Neural cell (in vitro differentiated cells): Measurements from ENCODE around the gene LDAH. TPM values are rescaled to one million over a fixed set of nuclear protein-coding genes. Genes with fewer than 3 reads are reported as not detected.

Source experiments
- H2AFZ ChIP-seq: fragments of 200-600, 300-800 bp; sonication (generic), shearing (Covaris generic); 2 replicates; pipeline ENCODE4 v1.6.0; 2014; ENCODE audit warnings: low read depth, mild to moderate bottlenecking, antibody characterized with exemption, low read length, moderate library complexity
- H3F3A ChIP-seq: fragments of 200-600 bp; shearing (Covaris generic); 2 replicates; pipeline ENCODE4 v1.6.1; 2016; ENCODE audit warnings: mild to moderate bottlenecking, moderate library complexity, mixed read lengths, antibody characterized with exemption, low read length; ENCODE audit not compliant: insufficient read depth, poor library complexity, severe bottlenecking
- H3K27ac ChIP-seq: fragments of 200-600, 300-800 bp; sonication (generic), shearing (Covaris generic); 2 replicates; pipeline ENCODE4 v1.5.1; 2014; ENCODE audit warnings: mild to moderate bottlenecking, low read length, moderate library complexity
- H3K27me3 ChIP-seq: fragments of 300-800, 200-600 bp; sonication (generic), shearing (Covaris generic); 2 replicates; pipeline ENCODE4 v1.6.0; 2014; ENCODE audit warnings: mild to moderate bottlenecking, low read depth, low read length, moderate library complexity; ENCODE audit not compliant: insufficient read depth
- H3K36me3 ChIP-seq: fragments of 300-800, 200-600 bp; sonication (generic), shearing (Covaris generic); 2 replicates; pipeline ENCODE4 v1.5.1; 2014; ENCODE audit warnings: mild to moderate bottlenecking, antibody characterized with exemption, low read length, moderate library complexity; ENCODE audit not compliant: insufficient read depth
- H3K4me2 ChIP-seq: fragments of 300-800, 200-600 bp; sonication (generic), shearing (Covaris generic); 2 replicates; pipeline ENCODE4 v1.6.0; 2014; ENCODE audit warnings: mild to moderate bottlenecking, low read length
- H3K4me3 ChIP-seq: fragments of 300-800, 200-600 bp; sonication (generic), shearing (Covaris generic); 2 replicates; pipeline ENCODE4 v1.5.1; 2014; ENCODE audit warnings: mild to moderate bottlenecking, low read length, moderate library complexity
- H3K79me2 ChIP-seq: fragments of 200-600 bp; shearing (Covaris generic); replicated peaks from 2 replicates; pipeline ENCODE4 v1.6.0; 2014; ENCODE audit warnings: mild to moderate bottlenecking, low read length, moderate library complexity; ENCODE audit not compliant: insufficient read depth
- H3K9ac ChIP-seq: fragments of 300-800, 200-600 bp; sonication (generic), shearing (Covaris generic); 2 replicates; pipeline ENCODE4 v1.6.1; 2016; ENCODE audit warnings: mild to moderate bottlenecking, low read length, mixed read lengths
- H3K9me2 ChIP-seq: fragments of 200-600 bp; shearing (Covaris generic); 2 replicates; pipeline ENCODE4 v1.6.1; 2016; ENCODE audit warnings: mild to moderate bottlenecking, low read length, mixed read lengths; ENCODE audit not compliant: insufficient read depth
- H3K9me3 ChIP-seq: fragments of 200-600, 300-800 bp; sonication (generic), shearing (Covaris generic); 2 replicates; pipeline ENCODE4 v1.6.1; 2016; ENCODE audit warnings: mild to moderate bottlenecking, mixed run types, low read length, moderate library complexity, mixed read lengths
- H4K20me1 ChIP-seq: fragments of 200-600 bp; shearing (Covaris generic); 2 replicates; pipeline ENCODE4 v1.6.1; 2016; ENCODE audit warnings: mild to moderate bottlenecking, mixed run types; ENCODE audit not compliant: insufficient read depth
- CTCF ChIP-seq: fragments of 450-650 bp; IDR thresholded peaks from 2 replicates; pipeline ENCODE4 v1.5.1; 2014; ENCODE audit warnings: antibody characterized with exemption, mild to moderate bottlenecking, moderate library complexity; ENCODE audit not compliant: poor library complexity, severe bottlenecking
- EZH2 ChIP-seq: fragments of 200-600, 300-800 bp; shearing (Covaris generic), sonication (generic); IDR thresholded peaks from 2 replicates; pipeline ENCODE4 v1.6.1; 2014; ENCODE audit warnings: antibody characterized with exemption, low read length, borderline replicate concordance, mild to moderate bottlenecking; ENCODE audit not compliant: insufficient read depth, poor library complexity, severe bottlenecking
- RAD21 ChIP-seq: fragments of 450-650 bp; conservative IDR thresholded peaks from 2 replicates; pipeline ENCODE4 v1.6.1; 2014; ENCODE audit warnings: antibody characterized with exemption, mild to moderate bottlenecking, moderate library complexity
- REST ChIP-seq: IDR thresholded peaks from 2 replicates; pipeline ENCODE4 v1.6.1; 2012; ENCODE audit warnings: borderline replicate concordance
- SMC3 ChIP-seq: fragments of 450-650 bp; conservative IDR thresholded peaks from 2 replicates; pipeline ENCODE4 v1.6.1; 2014; ENCODE audit warnings: antibody characterized with exemption, mild to moderate bottlenecking, moderate library complexity; ENCODE audit not compliant: poor library complexity
- TAF1 ChIP-seq: IDR thresholded peaks from 2 replicates; pipeline ENCODE4 v1.6.1; 2012; ENCODE audit warnings: low read depth
- polyA plus RNA-seq: library from polyadenylated mRNA; depleted of rRNA; stranded (reverse); fragments of >200 nt; gene quantifications from 2 replicates; pipeline ENCODE4 v1.2.3, GENCODE V29; 2014

The LDAH gene
- polyA plus RNA-seq, 1 donor from 2014 or later: 44.1 TPM

- no peaks in the 10 kb centered on the region for H3K79me2 ChIP-seq
- no peaks in the 10 kb centered on the region for H3F3A ChIP-seq
- H3K9me3 ChIP-seq: no peaks in the 10 kb centered on the region
- no peaks in the 10 kb centered on the region for H3K27me3 ChIP-seq
- no peak overlapping the region for H2AFZ ChIP-seq
- TF ChIP-seq EZH2 (no peak), CTCF (no peak)
- no peak overlapping the region for H3K9ac ChIP-seq
- no peaks in the 10 kb centered on the region for H3K9me2 ChIP-seq
- no peak overlapping the region for H3K4me3 ChIP-seq
- H3K27ac ChIP-seq: no peak overlapping the region
- H3K4me2 ChIP-seq: no peak overlapping the region
- H4K20me1 ChIP-seq: no peaks in the 10 kb centered on the region
- H3K36me3 ChIP-seq: peaks cover 3% of the 10 kb centered on the region
These were observed 55.9 kb downstream of the LDAH start for GRCh38 chr2:20766798-20767644.

GRCh38 chr2:20766213-20766612 lies 56.7 kb downstream of the LDAH start:
- H2AFZ ChIP-seq: no peak overlapping the region
- H3K27ac ChIP-seq: no peak overlapping the region
- H3F3A ChIP-seq: no peaks in the 10 kb centered on the region
- no peak overlapping the region for H3K9ac ChIP-seq
- H3K4me2 ChIP-seq: no peak overlapping the region
- H3K9me3 ChIP-seq: no peaks in the 10 kb centered on the region
- H4K20me1 ChIP-seq: no peaks in the 10 kb centered on the region
- no peaks in the 10 kb centered on the region for H3K79me2 ChIP-seq
- H3K36me3 ChIP-seq: peaks cover 3% of the 10 kb centered on the region
- no peaks in the 10 kb centered on the region for H3K9me2 ChIP-seq
- TF ChIP-seq SMC3: no peak
- TF ChIP-seq REST: no peak
- no peak for TF ChIP-seq RAD21
- TF ChIP-seq CTCF: no peak
- no peak for TF ChIP-seq TAF1
- no peak for TF ChIP-seq EZH2
- no peak overlapping the region for H3K4me3 ChIP-seq
- H3K27me3 ChIP-seq: no peaks in the 10 kb centered on the region
